Effector CD4-positive, alpha-beta T cell (primary cell): ENCODE measurements around the gene AP2B1.

Source experiments
- DNase-seq: peaks from one replicate; pipeline ENCODE4 v3.0.0-alpha.2; 2020

The AP2B1 gene

GRCh38 chr17:35641032-35641431 is 53.9 kb downstream of the AP2B1 start:
- DNase-seq: no peak

- no peak for DNase-seq
Measured at GRCh38 chr17:35645923-35646322, 58.8 kb downstream of the AP2B1 start.

DNA sequence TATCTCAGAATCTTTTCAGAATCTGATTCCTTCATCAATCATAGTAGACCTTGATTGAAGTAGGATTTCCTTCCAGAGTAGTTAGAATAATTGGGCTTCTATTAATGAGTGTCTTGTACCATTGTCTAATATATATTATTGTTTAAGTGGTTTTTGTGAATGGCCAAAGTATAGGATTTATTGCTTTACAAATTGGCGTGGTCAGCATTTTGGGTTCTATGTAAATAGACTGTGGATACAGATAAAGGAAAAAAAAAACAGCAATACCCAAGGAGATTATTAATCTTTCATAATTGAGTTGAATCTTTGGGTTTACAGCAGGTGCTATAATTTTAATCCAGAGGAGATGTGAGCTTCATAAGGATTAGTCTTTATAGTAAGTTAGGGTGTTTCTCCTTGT is 64.3 kb downstream of the AP2B1 start:
- no peak for DNase-seq

GRCh38 chr17:35653619-35654361 is 66.7 kb downstream of the AP2B1 start:
- DNase-seq: no peak

GRCh38 chr17:35655303-35655702 is 68.2 kb downstream of the AP2B1 start:
- DNase-seq: no peak

DNA sequence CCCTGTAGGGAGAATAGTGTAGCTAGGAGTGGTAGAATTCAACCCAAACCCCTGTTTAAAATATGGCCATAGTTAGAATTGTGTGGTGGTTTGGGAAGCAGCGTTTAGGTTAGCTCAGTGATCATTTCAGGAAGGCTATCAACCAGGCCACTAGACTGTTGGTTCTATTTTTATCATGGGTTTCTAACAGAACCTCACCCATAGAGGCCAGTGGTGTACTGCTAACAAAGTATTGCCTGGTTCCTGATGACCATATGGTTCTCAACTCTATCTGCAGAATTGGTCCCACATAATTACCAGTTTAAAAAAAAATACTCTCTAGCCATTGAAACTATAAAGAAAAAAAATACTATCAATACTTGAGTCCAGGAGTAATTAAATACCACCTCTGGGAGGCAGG is 73.8 kb downstream of the AP2B1 start:
- no peak for DNase-seq

DNA sequence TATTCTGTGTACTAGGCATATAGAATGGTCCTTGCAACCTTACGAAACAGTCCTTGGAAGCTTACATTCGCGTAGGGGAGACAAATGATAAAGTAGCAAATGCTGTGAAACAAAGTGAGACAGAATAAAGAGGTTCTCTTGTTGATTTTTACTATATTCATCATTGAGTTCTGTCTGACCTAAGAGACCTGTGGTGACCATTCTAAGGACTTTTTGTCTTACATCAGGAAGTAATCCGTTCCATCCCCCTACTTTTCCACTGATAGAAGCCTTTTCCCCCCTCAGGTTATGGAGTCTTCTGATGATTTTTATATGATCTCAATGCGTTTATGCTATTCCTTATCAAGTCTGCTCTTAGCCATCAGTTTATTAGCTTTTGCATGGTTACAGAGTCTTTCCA is 77.6 kb downstream of the AP2B1 start:
- no peak for DNase-seq

GRCh38 chr17:35665662-35666061 is 78.5 kb downstream of the AP2B1 start:
- no peak for DNase-seq

GRCh38 chr17:35666070-35666469 is 78.9 kb downstream of the AP2B1 start:
- no peak for DNase-seq

GRCh38 chr17:35666967-35667532 is 79.9 kb downstream of the AP2B1 start:
- DNase-seq: no peak

GRCh38 chr17:35668802-35669201 is 81.7 kb downstream of the AP2B1 start:
- DNase-seq: no peak

- DNase-seq: no peak
Measured at GRCh38 chr17:35674552-35674951, 87.4 kb downstream of the AP2B1 start.

DNA sequence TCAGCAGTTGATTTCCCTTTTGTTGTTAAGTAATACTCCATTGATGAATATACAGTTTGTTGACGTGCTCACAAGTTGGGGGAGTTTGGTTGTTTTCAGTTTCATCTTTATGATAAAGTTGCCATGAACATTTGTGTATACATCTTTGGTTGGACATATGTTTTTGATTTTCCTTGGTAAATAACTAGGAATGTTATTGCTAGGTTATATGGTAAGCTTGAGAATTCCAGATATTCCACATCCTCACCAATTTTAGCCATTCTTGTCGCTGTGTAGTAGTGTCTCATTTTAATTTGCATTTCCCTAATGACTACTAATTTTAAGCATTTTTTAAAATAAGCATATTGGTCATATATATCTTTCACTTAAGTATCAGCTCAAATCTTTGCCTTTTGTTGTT is 89.3 kb downstream of the AP2B1 start:
- DNase-seq: no peak

- DNase-seq: no peak
Measured at GRCh38 chr17:35679007-35679682, 92.0 kb downstream of the AP2B1 start.

DNA sequence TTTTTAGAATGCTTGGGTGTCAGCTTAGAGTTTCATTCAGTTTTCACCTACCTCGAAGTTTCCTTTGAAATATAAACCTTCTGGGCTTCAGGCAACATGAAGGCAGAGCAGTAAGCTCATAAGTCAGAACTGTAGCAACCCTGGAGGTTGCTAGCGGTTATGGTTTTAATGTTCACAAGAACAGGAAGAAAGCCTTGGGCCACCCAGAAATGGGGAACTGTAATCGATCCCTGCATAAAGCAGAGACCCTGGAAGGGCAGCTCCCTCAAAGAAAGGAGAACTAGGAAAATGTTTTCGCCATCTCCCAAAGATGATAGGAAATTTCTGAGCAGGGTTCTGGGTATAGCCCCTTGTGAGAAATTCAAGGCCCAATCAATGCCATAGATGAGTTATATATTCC is 96.5 kb downstream of the AP2B1 start:
- no peak for DNase-seq

DNA sequence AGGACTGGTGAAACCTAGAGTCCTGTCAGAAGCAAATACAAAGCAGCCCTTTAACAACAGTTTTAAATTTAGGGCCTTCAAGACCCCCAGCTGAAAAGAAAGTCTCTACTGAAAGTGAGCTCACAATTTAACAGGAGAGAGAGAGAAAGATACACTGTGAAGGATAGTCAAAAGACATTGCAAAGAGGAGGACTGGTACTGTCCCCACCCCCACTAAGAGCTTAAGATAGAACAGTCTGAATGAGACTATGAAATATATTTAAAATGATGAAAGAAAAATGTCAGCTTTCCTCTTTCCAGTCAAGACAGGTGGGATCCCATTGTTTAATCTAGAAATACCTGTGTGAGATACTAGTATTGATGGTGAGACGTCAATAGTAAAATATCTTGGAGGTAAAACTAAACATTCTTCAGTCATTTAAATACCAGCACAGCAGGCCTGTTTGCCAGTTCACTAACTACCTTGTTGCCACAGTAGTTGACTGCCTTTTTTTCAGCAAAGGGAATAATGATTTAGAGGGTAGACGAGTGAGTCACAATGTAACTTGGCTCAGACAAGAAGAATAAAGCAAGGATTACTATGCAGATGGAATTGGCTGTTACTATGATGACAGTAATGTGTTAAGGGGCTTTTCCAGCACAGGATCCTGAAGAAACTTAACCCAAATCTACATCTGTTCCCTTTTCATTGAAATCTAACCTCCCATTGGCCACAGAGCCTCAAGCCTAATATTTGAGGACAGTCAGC is 97.1 kb downstream of the AP2B1 start:
- no peak for DNase-seq

- DNase-seq: no peak
Measured at GRCh38 chr17:35692512-35693210, 105.5 kb downstream of the AP2B1 start.

DNA sequence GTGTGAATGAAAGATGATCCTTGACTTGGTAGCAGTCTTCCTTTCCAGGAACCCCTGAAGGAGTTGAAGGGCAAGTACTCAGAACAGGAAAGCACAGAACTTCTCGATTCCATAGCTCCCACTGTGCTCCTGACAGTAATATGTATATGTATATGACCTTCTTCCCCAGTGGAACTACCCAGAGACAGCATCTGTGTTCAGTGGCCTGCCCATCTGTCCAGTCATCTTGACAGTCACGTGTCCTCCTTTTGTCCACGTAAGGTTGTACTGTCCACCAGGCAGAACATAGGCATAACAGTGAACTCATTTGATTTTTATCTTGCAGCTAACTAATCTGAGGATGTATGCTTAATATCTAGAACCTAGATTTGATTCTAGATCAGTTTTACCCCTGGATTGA is 106.5 kb downstream of the AP2B1 start:
- DNase-seq: no peak

DNA sequence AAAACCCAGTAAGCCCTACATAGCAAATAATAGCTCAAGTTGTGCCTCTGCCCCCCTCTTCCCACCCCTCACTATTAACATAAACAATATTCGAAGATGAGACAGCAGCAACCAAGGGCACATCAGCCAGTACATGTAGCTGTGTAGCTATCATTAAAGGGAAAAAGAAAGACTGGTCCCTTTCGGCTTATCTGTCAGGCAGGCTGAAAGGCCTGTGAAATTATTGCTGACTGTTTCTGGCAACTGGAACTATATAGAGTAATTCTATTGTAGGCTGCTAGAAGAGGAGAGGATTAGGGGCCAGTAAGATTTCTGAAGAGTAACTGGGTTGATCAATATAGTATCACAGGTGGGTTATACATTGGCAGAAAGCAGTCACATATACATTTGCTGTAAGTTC is 107.8 kb downstream of the AP2B1 start:
- no peak for DNase-seq

- no peak for DNase-seq
Measured at GRCh38 chr17:35695613-35696012, 108.5 kb downstream of the AP2B1 start.

GRCh38 chr17:35698800-35699199 is 111.7 kb downstream of the AP2B1 start:
- DNase-seq: no peak

- DNase-seq: no peak
Measured at GRCh38 chr17:35700150-35700549, 113.0 kb downstream of the AP2B1 start.

DNA sequence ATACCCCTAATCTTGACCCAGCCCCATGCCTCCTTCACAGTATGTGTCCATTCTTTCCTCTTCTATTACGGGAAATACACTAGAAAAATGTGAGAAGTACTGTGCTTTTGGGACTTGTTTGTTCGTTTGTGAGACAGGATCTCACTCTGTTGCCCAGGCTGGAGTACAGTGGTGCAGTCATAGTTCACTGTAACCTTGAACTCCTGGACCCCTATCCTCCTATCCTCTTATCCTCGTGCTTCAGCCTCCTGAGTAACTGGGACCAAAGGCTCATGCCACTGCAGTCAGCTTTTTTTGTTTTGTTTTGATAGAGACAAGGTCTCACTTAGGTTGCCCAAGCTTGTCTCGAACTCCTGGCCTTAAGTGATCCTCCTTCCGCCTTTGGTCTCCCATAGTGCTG is 114.4 kb downstream of the AP2B1 start:
- no peak for DNase-seq
